Tibial artery (tissue), 4 donors: ENCODE results near the gene ID3.

Experiments
- DNase-seq, 2 donors: peaks; one replicate each; pipeline ENCODE4 v3.0.0-alpha.2; 2019
- H3K27ac ChIP-seq, 2 donors: fragments of 200-600 bp; sonication (generic) in 1 of 2; 1 replicate in 1 of 2; 2 replicates in 1 of 2; pipeline ENCODE4 v1.5.1; 2018 to 2019; ENCODE audit warnings: mild to moderate bottlenecking in 1 of 2
- H3K27me3 ChIP-seq, 2 donors: fragments of 200-600 bp; sonication (generic) in 1 of 2; one replicate each; pipeline versions ENCODE4 v1.5.1 to v1.6.0; 2016 to 2019
- H3K36me3 ChIP-seq, 3 donors: fragments of 200-600 bp; sonication (generic) in 2 of 3; one replicate each; pipeline ENCODE4 v1.5.1; 2016 to 2019; ENCODE audit warnings: mild to moderate bottlenecking in 2 of 3
- H3K4me1 ChIP-seq, 4 donors: fragments of 200-600 bp; sonication (generic) in 2 of 4; 1 replicate in 3 of 4; 2 replicates in 1 of 4; pipeline ENCODE4 v1.5.1; 2016 to 2019
- H3K4me3 ChIP-seq, 2 donors: fragments of 200-600 bp; sonication (generic) in 1 of 2; 1 replicate in 1 of 2; 2 replicates in 1 of 2; pipeline ENCODE4 v1.5.1; 2018 to 2019; ENCODE audit warnings: mild to moderate bottlenecking in 2 of 2
- H3K9me3 ChIP-seq, 3 donors: fragments of 200-600 bp; sonication (generic) in 1 of 3; one replicate each; pipeline ENCODE4 v1.5.1; 2016 to 2019
- CTCF ChIP-seq, 2 experiments: fragments of 200-600 bp in 1 of 2; fragments of 450-650 bp in 1 of 2; IDR thresholded peaks; one replicate each; pipeline ENCODE4 v1.5.1; 2017 to 2019; ENCODE audit warnings: antibody characterized with exemption in 2 of 2, mild to moderate bottlenecking in 1 of 2, moderate library complexity in 1 of 2
- intact Hi-C: fragments of 100-400 bp; cut with DNase I; formaldehyde crosslinking; loops from one replicate; pipeline ENCODE4 v1.15.0; 2023; ENCODE audit warnings: low total_unique reads

Gene ID3

GRCh38 chr1:23559136-23559984 is at the start of gene ID3:
Gene ID3, minus strand, starts transcription at chr1:23559501. Its CDS starts 75 bp downstream, at chr1:23559426.
- peak within 1 kb of the TSS; percentile 94 to 97 for H3K27ac ChIP-seq
- peak in 1 of 2 experiments; percentile 13 for TF ChIP-seq CTCF (IDR thresholded peaks at IDR 0.05)
- intact Hi-C loops, result no loop called here
- peak within 1 kb of the TSS; percentile 85 to 96 for H3K4me3 ChIP-seq
- no peaks in the 10 kb centered on the region for H3K27me3 ChIP-seq
- peaks cover 0 to 50% (median 43%) of the 10 kb centered on the region in 4 donors for H3K4me1 ChIP-seq
- DNase-seq, result peak; percentile 97 to 99
- no peaks in the 10 kb centered on the region for H3K9me3 ChIP-seq
- peaks cover 18 to 25% (median 20%) of the 10 kb centered on the region in 3 donors for H3K36me3 ChIP-seq

DNA sequence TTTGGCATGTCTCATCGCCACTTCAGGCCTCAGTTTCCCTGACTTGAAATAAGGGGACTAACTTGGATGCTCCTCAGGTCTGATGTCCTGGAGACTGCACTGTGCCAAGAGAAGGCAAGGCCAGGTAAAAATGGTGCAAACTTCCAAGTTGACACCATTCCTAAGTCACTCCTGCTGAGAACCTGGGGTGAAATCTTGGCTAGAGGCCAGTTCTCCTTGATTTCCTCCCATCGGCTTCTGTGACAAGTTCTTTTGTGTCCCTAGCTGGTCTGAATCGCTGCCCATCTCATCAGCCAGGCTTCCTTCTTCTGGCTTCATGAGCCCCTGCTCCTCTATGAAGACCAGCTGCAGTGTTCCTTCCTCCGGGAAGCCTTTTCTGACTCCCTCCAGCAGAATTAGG is 48.6 kb upstream of the ID3 start:
- H3K4me1 ChIP-seq, result no peaks in the 10 kb centered on the region
- no peaks in the 10 kb centered on the region for H3K36me3 ChIP-seq
- DNase-seq, result no peak
- no peak overlapping the region for H3K27ac ChIP-seq
- no peak for TF ChIP-seq CTCF (IDR thresholded peaks at IDR 0.05)
- intact Hi-C loops, result no loop called here
- no peaks in the 10 kb centered on the region for H3K27me3 ChIP-seq
- H3K4me3 ChIP-seq, result no peak overlapping the region
- H3K9me3 ChIP-seq, result no peaks in the 10 kb centered on the region

DNA sequence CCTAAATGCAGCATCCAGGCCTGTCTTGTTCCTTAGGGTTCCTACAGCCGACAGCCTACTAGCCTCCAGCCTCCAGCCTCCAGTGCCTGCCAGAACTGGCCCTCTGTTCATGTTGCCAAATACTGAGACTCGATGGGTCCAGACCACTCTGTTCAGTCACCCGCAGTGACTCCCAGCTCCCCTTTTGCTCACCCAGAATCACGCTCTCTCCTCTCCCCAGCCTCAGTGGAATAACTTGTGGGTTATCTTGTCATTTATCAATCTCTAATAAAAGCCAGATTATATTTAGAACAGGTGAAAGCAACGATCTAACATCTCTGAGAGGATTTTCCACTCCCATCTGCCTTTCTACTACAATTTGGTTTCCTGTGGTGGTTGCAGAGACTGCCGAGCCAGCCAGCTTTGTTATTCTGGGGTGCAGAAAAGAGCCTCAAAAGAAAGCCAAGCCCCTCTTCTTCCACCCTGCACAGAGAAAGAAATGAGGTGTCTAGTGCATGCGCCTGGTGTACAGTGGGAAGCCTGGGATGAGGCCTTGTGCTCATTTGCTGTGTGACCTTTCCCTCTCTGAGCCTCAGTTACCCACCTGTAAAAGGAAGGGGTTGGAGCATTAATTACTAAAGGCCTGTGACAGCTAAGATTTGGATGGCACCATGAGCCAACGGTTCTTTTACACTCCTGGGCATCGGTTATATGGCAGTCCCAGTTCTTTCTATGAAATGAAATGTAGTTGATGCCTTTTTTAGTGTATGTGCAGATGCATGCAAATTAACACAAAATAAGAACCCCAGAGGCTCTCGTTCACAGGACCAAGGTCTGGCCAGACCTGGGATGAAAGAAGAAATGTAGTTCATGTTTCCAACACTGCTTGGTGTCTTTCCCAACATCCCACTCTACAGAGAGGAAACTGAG is 42.9 kb upstream of the ID3 start:
- Histone ChIP-seq H3K27me3 (no peaks in the 10 kb centered on the region), H3K4me1 (no peaks in the 10 kb centered on the region), H3K9me3 (no peaks in the 10 kb centered on the region), H3K27ac (no peak overlapping the region), H3K36me3 (no peaks in the 10 kb centered on the region), H3K4me3 (no peak overlapping the region)
- DNase-seq, result no peak
- intact Hi-C loops, result no loop called here
- no peak for TF ChIP-seq CTCF (IDR thresholded peaks at IDR 0.05)

GRCh38 chr1:23601135-23601967 is 42.0 kb upstream of the ID3 start:
- Histone ChIP-seq H3K27ac (no peak overlapping the region), H3K4me1 (no peaks in the 10 kb centered on the region), H3K36me3 (no peaks in the 10 kb centered on the region), H3K9me3 (no peaks in the 10 kb centered on the region), H3K27me3 (no peaks in the 10 kb centered on the region), H3K4me3 (no peak overlapping the region)
- intact Hi-C loops, result no loop called here
- no peak for TF ChIP-seq CTCF (IDR thresholded peaks at IDR 0.05)
- DNase-seq, result no peak

DNA sequence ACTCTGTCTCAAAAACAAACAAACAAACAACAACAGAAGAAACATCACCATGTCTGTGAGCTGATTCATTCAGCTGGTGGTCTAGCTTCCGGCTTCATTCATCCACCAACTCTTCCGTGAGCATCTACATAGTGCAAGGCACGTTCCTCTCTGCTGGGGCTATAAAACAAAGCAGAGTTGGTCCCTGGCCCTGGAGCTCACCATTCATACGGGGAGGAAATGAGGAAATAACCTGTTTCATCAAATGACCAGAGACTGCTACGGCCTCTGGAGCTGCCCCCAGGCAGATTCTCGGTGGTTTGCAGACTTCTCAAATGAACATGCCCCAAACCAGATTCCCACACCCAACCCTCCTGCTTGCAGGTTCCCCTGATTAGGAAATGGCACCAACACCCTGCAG is 41.0 kb upstream of the ID3 start:
- no peaks in the 10 kb centered on the region for H3K9me3 ChIP-seq
- H3K27ac ChIP-seq, result no peak overlapping the region
- no peaks in the 10 kb centered on the region for H3K4me1 ChIP-seq
- no peak for DNase-seq
- H3K4me3 ChIP-seq, result no peak overlapping the region
- intact Hi-C loops, result no loop called here
- H3K36me3 ChIP-seq, result no peaks in the 10 kb centered on the region
- TF ChIP-seq CTCF (IDR thresholded peaks at IDR 0.05), result no peak
- H3K27me3 ChIP-seq, result no peaks in the 10 kb centered on the region
